ENCODE measurements around the gene TRIO. TPM values are rescaled to one million over a fixed set of nuclear protein-coding genes. Genes with fewer than 3 reads are reported as not detected.

Gene TRIO
- polyA plus RNA-seq, 1 donor (not counting 4 experiments of a cell fraction or from before 2014, with no cell fraction given), result 57.2 TPM

DNA sequence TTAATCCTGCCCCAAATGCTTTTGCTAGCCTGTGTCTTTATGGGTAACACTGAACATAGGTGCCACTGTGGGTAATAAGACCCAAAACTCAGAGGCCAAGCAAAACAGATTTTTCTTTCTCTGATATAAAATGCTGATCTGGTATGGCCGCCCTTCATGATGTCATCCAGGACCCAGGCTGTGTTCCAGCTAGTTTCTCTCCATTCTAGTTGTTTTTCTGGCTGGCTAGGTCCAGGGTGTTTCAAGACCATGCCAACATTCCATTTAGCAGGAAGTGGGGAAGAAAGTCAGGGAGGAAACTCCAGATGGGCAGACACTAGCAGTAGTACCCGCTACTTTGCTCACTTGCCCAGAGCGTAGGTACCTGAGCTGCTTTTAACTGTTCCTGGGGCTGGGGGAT lies 254.6 kb downstream of the TRIO start:
- FAIRE-seq (no peak), DNase-seq (ENCODE audit: low read depth, low spot score) (no peak)
- dilution Hi-C loops (cut with MboI; ENCODE audit: extremely low pct_ligation_motif_present, low sequenced_read_pairs), result no loop called here
- Histone ChIP-seq H3K9ac (ENCODE audit: control insufficient read depth, extremely low read depth, insufficient read depth, low read length) (no peak overlapping the region), H4K20me1 (ENCODE audit: control insufficient read depth, extremely low read depth, insufficient read depth, low read length) (no peaks in the 10 kb centered on the region), H3K27me3 (ENCODE audit: control insufficient read depth, extremely low read depth, insufficient read depth, low read length) (no peaks in the 10 kb centered on the region), H3K9me3 (ENCODE audit: control insufficient read depth, low read depth, low read length) (no peaks in the 10 kb centered on the region), H3K4me1 (ENCODE audit: control insufficient read depth, extremely low read depth, insufficient read depth, low read length) (peaks cover 15% of the 10 kb centered on the region), H3K79me2 (ENCODE audit: control insufficient read depth, insufficient read depth, low read length) (peaks cover 16% of the 10 kb centered on the region), H3K4me2 (ENCODE audit: control insufficient read depth, extremely low read depth, insufficient read depth, low read depth, low read length) (no peak overlapping the region), H3K9me1 (ENCODE audit: control insufficient read depth, extremely low read depth, insufficient read depth, low read length) (no peaks in the 10 kb centered on the region), H3K36me3 (ENCODE audit: control insufficient read depth in 2 of 2, extremely low read depth in 1 of 2, insufficient read depth in 2 of 2, low read length in 2 of 2) (peaks cover 40 to 46% of the 10 kb centered on the region in 2 experiments), H3K27ac (ENCODE audit: control insufficient read depth, insufficient read depth, low read length) (no peak overlapping the region), H3K4me3 (ENCODE audit: control insufficient read depth in 2 of 3, extremely low read depth in 1 of 3, insufficient read depth in 2 of 3, low read depth in 1 of 3, low read length in 3 of 3) (no peak overlapping the region), H2AFZ (ENCODE audit: control insufficient read depth, low read length) (no peak overlapping the region)
- TF ChIP-seq EZH2 (IDR thresholded peaks at IDR 0.05; ENCODE audit: low read length), result no peak
- TF ChIP-seq, protein P1, sequence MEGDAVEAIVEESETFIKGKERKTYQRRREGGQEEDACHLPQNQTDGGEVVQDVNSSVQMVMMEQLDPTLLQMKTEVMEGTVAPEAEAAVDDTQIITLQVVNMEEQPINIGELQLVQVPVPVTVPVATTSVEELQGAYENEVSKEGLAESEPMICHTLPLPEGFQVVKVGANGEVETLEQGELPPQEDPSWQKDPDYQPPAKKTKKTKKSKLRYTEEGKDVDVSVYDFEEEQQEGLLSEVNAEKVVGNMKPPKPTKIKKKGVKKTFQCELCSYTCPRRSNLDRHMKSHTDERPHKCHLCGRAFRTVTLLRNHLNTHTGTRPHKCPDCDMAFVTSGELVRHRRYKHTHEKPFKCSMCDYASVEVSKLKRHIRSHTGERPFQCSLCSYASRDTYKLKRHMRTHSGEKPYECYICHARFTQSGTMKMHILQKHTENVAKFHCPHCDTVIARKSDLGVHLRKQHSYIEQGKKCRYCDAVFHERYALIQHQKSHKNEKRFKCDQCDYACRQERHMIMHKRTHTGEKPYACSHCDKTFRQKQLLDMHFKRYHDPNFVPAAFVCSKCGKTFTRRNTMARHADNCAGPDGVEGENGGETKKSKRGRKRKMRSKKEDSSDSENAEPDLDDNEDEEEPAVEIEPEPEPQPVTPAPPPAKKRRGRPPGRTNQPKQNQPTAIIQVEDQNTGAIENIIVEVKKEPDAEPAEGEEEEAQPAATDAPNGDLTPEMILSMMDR (optimal IDR thresholded peaks at IDR 0.05 in 1 of 3, IDR thresholded peaks at IDR 0.05 in 1 of 3, conservative IDR thresholded peaks at IDR 0.05 in 1 of 3; ENCODE audit: extremely low read depth in 1 of 3, insufficient read depth in 2 of 3, low read length in 3 of 3), result no peak

DNA sequence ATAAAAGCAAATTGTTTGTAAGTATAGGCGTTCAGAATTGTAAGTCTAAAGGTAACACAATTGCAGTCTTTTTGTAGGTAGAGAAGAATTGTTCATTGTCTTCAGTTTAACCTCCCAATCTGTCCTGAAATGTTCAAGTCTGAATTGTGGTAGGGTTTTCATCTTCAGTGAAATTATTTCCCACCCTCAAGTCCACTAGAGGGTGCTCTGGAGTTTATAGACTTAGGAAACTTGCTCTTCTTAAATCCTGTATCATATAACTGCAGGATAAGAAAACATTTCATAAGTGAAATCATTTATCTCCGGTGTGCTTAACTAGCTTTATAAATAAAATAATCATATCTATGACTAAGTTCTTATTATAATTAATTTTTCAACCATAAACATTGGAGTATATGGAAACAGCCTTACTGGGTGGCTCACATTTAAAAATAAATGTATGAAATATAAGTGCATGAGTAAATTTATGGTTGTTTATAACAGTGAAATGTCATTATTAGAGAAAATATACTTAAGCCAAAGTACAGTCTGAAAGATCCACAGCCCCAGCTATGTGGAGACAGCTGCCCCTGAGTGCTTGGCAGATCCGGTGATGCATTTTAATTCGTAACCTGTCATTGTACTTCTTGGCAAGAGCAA lies 256.0 kb downstream of the TRIO start:
- no peaks in the 10 kb centered on the region for H4K20me1 ChIP-seq (ENCODE audit: control insufficient read depth, extremely low read depth, insufficient read depth, low read length)

More for the DNA sequence above, 256.0 kb downstream of the TRIO start:
- dilution Hi-C loops (cut with MboI; ENCODE audit: extremely low pct_ligation_motif_present, low sequenced_read_pairs), result no loop called here
- Histone ChIP-seq H3K9ac (ENCODE audit: control insufficient read depth, extremely low read depth, insufficient read depth, low read length) (no peak overlapping the region), H3K27me3 (ENCODE audit: control insufficient read depth, extremely low read depth, insufficient read depth, low read length) (no peaks in the 10 kb centered on the region), H3K9me1 (ENCODE audit: control insufficient read depth, extremely low read depth, insufficient read depth, low read length) (no peaks in the 10 kb centered on the region), H2AFZ (ENCODE audit: control insufficient read depth, low read length) (no peak overlapping the region), H3K4me3 (ENCODE audit: control insufficient read depth in 2 of 3, extremely low read depth in 1 of 3, insufficient read depth in 2 of 3, low read depth in 1 of 3, low read length in 3 of 3) (no peak overlapping the region), H3K9me3 (ENCODE audit: control insufficient read depth, low read depth, low read length) (no peaks in the 10 kb centered on the region), H3K79me2 (ENCODE audit: control insufficient read depth, insufficient read depth, low read length) (peaks cover 19% of the 10 kb centered on the region), H3K27ac (ENCODE audit: control insufficient read depth, insufficient read depth, low read length) (no peak overlapping the region), H3K4me2 (ENCODE audit: control insufficient read depth, extremely low read depth, insufficient read depth, low read depth, low read length) (no peak overlapping the region), H3K4me1 (ENCODE audit: control insufficient read depth, extremely low read depth, insufficient read depth, low read length) (peaks cover 15% of the 10 kb centered on the region), H3K36me3 (ENCODE audit: control insufficient read depth in 2 of 2, extremely low read depth in 1 of 2, insufficient read depth in 2 of 2, low read length in 2 of 2) (peaks cover 40 to 47% of the 10 kb centered on the region in 2 experiments)
- no peak for DNase-seq (ENCODE audit: low read depth, low spot score)
- FAIRE-seq, result no peak
- TF ChIP-seq, protein P1 (optimal IDR thresholded peaks at IDR 0.05 in 1 of 3, IDR thresholded peaks at IDR 0.05 in 1 of 3, conservative IDR thresholded peaks at IDR 0.05 in 1 of 3; ENCODE audit: extremely low read depth in 1 of 3, insufficient read depth in 2 of 3, low read length in 3 of 3), result peak in 2 of 3 experiments; percentile 50 to 53
- no peak for TF ChIP-seq EZH2 (IDR thresholded peaks at IDR 0.05; ENCODE audit: low read length)

Data from keratinocyte (primary cell).